AG10803 (cell line): Measurements from ENCODE around the gene COL20A1.

ENCODE experiments used
- DNase-seq: peaks from one replicate; pipeline ENCODE4 v3.0.0; 2010; ENCODE audit warnings: low read depth
- H3K4me3 ChIP-seq: 2 replicates; pipeline ENCODE4 v1.5.1; 2011; ENCODE audit warnings: mild to moderate bottlenecking, low read length, control low read depth
- CTCF ChIP-seq: conservative IDR thresholded peaks from 2 replicates; pipeline ENCODE4 v1.5.1; 2011; ENCODE audit warnings: mild to moderate bottlenecking, low read length, control low read depth, inconsistent platforms

Gene COL20A1

GRCh38 chr20:63296531-63297299 lies 3.7 kb downstream of the COL20A1 start:
- no peak overlapping the region for H3K4me3 ChIP-seq
- no peak for TF ChIP-seq CTCF
- DNase-seq, result no peak

GRCh38 chr20:63297371-63297781 lies 4.4 kb downstream of the COL20A1 start:
- no peak for DNase-seq
- TF ChIP-seq CTCF, result no peak
- H3K4me3 ChIP-seq, result no peak overlapping the region

GRCh38 chr20:63297796-63298572 lies 5.0 kb downstream of the COL20A1 start:
- no peak for TF ChIP-seq CTCF
- no peak overlapping the region for H3K4me3 ChIP-seq
- no peak for DNase-seq

- TF ChIP-seq CTCF, result no peak
- DNase-seq, result no peak
- no peak overlapping the region for H3K4me3 ChIP-seq
Measured at GRCh38 chr20:63298731-63299312, 5.8 kb downstream of the COL20A1 start.

- H3K4me3 ChIP-seq, result no peak overlapping the region
- DNase-seq, result no peak
- no peak for TF ChIP-seq CTCF
Measured at GRCh38 chr20:63301671-63302070, 8.7 kb downstream of the COL20A1 start.

- DNase-seq, result no peak
- TF ChIP-seq CTCF, result no peak
Measured at GRCh38 chr20:63303095-63303666, 10.2 kb downstream of the COL20A1 start.

More at GRCh38 chr20:63303095-63303666, 10.2 kb downstream of the COL20A1 start:
- no peak overlapping the region for H3K4me3 ChIP-seq
